Gastrocnemius medialis (tissue), 4 donors: Measurements from ENCODE around the gene WDR81.

Experiments used
- POLR2A ChIP-seq, 2 donors: fragments of 450-650 bp; IDR thresholded peaks; one replicate each; pipeline ENCODE4 v1.6.1; 2017; ENCODE audit warnings: antibody characterized with exemption in 2 of 2, mild to moderate bottlenecking in 2 of 2, moderate library complexity in 2 of 2
- TF ChIP-seq, protein P1 (sequence below), 5 experiments: fragments of 450-650 bp in 3 of 5; fragments of 200-600 bp in 2 of 5; sonication (generic) in 2 of 5; IDR thresholded peaks in 4 of 5; conservative IDR thresholded peaks in 1 of 5; 1 replicate in 4 of 5; 2 replicates in 1 of 5; pipeline ENCODE4 v1.5.1; 2016 to 2019; ENCODE audit warnings: antibody characterized with exemption in 5 of 5, mild to moderate bottlenecking in 3 of 5, moderate library complexity in 3 of 5

DNA sequence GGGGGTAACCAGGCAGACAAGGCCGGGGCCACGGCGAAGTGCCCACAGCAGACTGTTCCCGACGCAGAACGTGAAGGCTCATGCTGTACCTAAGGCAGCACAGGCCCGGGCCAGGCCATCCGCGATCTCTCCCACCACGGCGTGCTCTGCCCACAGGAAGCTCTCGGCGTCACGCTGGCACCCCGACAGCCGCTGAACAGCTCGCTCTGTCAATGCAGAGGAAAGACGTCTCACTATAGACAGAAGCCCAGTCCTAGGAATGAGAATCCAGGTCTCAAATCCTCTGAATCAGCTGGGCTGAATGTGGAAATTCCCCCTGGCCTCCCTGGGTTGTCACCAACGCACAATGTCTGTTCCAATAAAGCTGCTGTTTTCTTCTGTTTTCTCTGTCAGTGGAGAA, 58.8 kb downstream of the WDR81 start:
- no peak for TF ChIP-seq POLR2A (IDR thresholded peaks at IDR 0.05)
- TF ChIP-seq, protein P1, sequence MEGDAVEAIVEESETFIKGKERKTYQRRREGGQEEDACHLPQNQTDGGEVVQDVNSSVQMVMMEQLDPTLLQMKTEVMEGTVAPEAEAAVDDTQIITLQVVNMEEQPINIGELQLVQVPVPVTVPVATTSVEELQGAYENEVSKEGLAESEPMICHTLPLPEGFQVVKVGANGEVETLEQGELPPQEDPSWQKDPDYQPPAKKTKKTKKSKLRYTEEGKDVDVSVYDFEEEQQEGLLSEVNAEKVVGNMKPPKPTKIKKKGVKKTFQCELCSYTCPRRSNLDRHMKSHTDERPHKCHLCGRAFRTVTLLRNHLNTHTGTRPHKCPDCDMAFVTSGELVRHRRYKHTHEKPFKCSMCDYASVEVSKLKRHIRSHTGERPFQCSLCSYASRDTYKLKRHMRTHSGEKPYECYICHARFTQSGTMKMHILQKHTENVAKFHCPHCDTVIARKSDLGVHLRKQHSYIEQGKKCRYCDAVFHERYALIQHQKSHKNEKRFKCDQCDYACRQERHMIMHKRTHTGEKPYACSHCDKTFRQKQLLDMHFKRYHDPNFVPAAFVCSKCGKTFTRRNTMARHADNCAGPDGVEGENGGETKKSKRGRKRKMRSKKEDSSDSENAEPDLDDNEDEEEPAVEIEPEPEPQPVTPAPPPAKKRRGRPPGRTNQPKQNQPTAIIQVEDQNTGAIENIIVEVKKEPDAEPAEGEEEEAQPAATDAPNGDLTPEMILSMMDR (IDR thresholded peaks at IDR 0.05 in 4 of 5, conservative IDR thresholded peaks at IDR 0.05 in 1 of 5) = no peak
